HG02840 (cell line): ENCODE results near the gene CARNS1.
"Not testable (repeated sequence)": the region's sequence is repeated elsewhere in the genome, so short reads cannot be mapped to it uniquely, and the experiment has no call there.

ENCODE experiments used
- ATAC-seq: cut with Tn5 transposase; IDR thresholded peaks from one replicate; pipeline ENCODE4 v1.9.1; 2021; ENCODE audit warnings: mild to moderate bottlenecking, moderate library complexity, moderate number of reproducible peaks; ENCODE audit not compliant: unreplicated experiment, low FRiP score

Gene CARNS1

GRCh38 chr11:67422891-67423290 is 7.4 kb downstream of the CARNS1 start:
- no peak for ATAC-seq

DNA sequence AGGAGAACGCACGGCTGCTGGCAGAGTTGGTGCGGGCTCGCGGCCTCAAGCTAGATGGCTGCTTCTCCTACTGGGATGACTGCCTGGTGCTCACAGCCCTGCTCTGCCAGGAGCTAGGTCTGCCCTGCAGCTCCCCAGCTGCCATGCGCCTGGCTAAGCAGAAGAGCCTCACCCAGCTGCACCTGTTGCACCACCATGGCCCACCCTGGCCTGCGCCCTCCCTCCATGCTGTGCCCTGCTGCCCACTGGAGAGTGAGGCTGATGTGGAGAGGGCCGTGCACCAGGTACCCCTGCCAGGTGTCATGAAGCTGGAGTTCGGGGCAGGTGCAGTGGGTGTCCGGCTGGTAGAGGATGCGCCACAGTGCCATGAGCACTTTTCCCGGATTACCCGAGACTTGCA is 8.0 kb downstream of the CARNS1 start:
- no peak for ATAC-seq

- no peak for ATAC-seq
Measured at GRCh38 chr11:67423891-67424613, 8.6 kb downstream of the CARNS1 start.

GRCh38 chr11:67427364-67427859 is 11.9 kb downstream of the CARNS1 start:
- not testable (repeated sequence) for ATAC-seq

GRCh38 chr11:67428052-67429001 is 12.8 kb downstream of the CARNS1 start, which contains the start of gene RPS6KB2:
TSS of gene RPS6KB2 (plus strand) at chr11:67428494. CDS start at chr11:67428546, 52 bp downstream.
- ATAC-seq = peak; percentile 76

DNA sequence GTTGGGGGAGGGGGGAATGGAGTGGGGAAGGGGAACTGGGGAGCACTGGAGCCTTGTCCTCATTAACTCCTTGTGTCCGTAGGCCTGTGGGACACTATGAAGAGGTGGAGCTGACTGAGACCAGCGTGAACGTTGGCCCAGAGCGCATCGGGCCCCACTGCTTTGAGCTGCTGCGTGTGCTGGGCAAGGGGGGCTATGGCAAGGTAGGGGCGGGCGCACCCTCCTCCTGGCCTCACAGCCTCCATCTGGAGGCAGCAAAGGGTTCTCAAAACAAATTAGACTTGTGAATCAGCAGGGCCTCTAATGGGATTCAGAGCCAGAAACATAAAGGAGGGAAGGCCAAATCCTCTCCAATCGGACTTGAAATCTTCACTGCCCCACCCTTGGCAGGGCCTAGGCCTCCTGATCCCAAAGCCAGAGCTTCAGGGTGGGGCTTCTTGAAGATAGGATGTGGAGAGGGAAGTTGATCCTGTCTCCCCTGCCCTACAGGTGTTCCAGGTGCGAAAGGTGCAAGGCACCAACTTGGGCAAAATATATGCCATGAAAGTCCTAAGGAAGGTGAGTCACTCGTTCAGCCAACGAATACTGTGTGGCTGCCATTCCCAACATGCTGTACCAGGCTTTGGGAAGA is 13.7 kb downstream of the CARNS1 start:
- ATAC-seq = no peak

GRCh38 chr11:67429722-67430121 is 14.2 kb downstream of the CARNS1 start:
- no peak for ATAC-seq

GRCh38 chr11:67431346-67432249 is 16.1 kb downstream of the CARNS1 start:
- ATAC-seq = no peak

- no peak for ATAC-seq
Measured at GRCh38 chr11:67432655-67433349, 17.3 kb downstream of the CARNS1 start.

- ATAC-seq = no peak
Measured at GRCh38 chr11:67433536-67434394, 18.3 kb downstream of the CARNS1 start.

GRCh38 chr11:67434395-67434881 is 19.0 kb downstream of the CARNS1 start:
- no peak for ATAC-seq

GRCh38 chr11:67435031-67435726 is 19.7 kb downstream of the CARNS1 start:
- ATAC-seq = no peak

- no peak for ATAC-seq
Measured at GRCh38 chr11:67435727-67436458, 20.4 kb downstream of the CARNS1 start.

GRCh38 chr11:67436459-67437081 is 21.1 kb downstream of the CARNS1 start:
- no peak for ATAC-seq

GRCh38 chr11:67437082-67437808 is 21.8 kb downstream of the CARNS1 start, which contains the start of gene PTPRCAP:
TSS of gene PTPRCAP (minus strand) at chr11:67437682. CDS start at chr11:67437619, 63 bp downstream.
- no peak for ATAC-seq

- ATAC-seq = no peak
Measured at GRCh38 chr11:67437809-67438157, 22.3 kb downstream of the CARNS1 start.
